ENCODE data around the gene ERBB4.

Gene ERBB4

DNA sequence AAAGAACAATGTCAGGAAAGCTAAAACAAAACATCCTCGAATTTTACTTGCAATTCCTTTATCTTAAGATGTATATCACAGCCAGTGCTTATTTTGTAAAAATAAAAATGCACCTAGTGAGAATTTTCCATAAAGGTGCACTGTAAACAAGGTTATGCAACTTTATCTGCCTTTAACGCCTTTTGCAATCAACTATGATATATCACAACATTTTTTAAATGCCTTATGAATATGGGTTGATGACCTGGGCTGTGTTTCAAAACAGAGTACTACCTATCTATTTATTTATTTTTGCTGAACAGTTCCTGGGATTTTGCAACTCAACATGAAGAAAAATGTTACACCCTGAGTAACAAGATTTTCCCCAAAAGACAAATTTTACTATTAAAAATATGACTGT, 1112.4 kb downstream of the ERBB4 start:
- H3K27ac ChIP-seq = no peak overlapping the region
- no peaks in the 10 kb centered on the region for H3K27me3 ChIP-seq (ENCODE audit: insufficient read depth, low read depth)
- H4K20me1 ChIP-seq (ENCODE audit: insufficient read depth) = no peaks in the 10 kb centered on the region
- H3K36me3 ChIP-seq (ENCODE audit: insufficient read depth) = no peaks in the 10 kb centered on the region
- H3K4me2 ChIP-seq = no peak overlapping the region
- no peak overlapping the region for H3K9ac ChIP-seq
- no peaks in the 10 kb centered on the region for H3K79me2 ChIP-seq (ENCODE audit: insufficient read depth, low read depth)
- H3K4me1 ChIP-seq (ENCODE audit: low read depth, poor library complexity, severe bottlenecking) = peaks cover 39% of the 10 kb centered on the region
- H3K4me3 ChIP-seq (IDR thresholded peaks at IDR 0.05; ENCODE audit: insufficient read depth, low read depth, low read length) = no peak overlapping the region
- TF ChIP-seq, protein P1, sequence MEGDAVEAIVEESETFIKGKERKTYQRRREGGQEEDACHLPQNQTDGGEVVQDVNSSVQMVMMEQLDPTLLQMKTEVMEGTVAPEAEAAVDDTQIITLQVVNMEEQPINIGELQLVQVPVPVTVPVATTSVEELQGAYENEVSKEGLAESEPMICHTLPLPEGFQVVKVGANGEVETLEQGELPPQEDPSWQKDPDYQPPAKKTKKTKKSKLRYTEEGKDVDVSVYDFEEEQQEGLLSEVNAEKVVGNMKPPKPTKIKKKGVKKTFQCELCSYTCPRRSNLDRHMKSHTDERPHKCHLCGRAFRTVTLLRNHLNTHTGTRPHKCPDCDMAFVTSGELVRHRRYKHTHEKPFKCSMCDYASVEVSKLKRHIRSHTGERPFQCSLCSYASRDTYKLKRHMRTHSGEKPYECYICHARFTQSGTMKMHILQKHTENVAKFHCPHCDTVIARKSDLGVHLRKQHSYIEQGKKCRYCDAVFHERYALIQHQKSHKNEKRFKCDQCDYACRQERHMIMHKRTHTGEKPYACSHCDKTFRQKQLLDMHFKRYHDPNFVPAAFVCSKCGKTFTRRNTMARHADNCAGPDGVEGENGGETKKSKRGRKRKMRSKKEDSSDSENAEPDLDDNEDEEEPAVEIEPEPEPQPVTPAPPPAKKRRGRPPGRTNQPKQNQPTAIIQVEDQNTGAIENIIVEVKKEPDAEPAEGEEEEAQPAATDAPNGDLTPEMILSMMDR (conservative IDR thresholded peaks at IDR 0.05; ENCODE audit: low read depth, low read length) = no peak
- H2AFZ ChIP-seq (ENCODE audit: low read depth) = no peak overlapping the region

DNA sequence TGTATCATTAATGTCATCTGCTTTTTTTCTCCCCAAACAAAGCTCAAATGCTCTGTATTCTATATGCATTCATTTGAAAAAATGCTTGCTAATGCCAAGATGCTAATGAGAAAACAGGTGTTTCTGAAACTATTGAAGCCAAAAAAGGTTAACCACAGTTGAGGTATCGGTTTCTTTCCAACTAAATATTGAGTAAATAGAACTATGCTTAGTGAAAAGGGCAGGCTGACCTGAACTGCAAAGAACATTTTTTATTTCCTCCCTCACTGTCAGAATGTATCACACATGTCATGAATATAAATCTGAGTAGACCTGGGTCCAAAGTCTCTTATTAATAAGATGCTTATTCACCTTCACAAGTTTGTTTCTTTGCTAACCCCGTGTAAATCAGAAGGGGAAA, 1115.6 kb downstream of the ERBB4 start:
- H3K27me3 ChIP-seq (ENCODE audit: insufficient read depth, low read depth) = no peaks in the 10 kb centered on the region
- no peak overlapping the region for H2AFZ ChIP-seq (ENCODE audit: low read depth)
- H3K9ac ChIP-seq = no peak overlapping the region
- no peaks in the 10 kb centered on the region for H3K36me3 ChIP-seq (ENCODE audit: insufficient read depth)
- no peaks in the 10 kb centered on the region for H4K20me1 ChIP-seq (ENCODE audit: insufficient read depth)
- no peaks in the 10 kb centered on the region for H3K79me2 ChIP-seq (ENCODE audit: insufficient read depth, low read depth)
- H3K27ac ChIP-seq = peak overlapping the region; percentile 25; the same call in 1 of the 2 replicates
- TF ChIP-seq, protein P1 (conservative IDR thresholded peaks at IDR 0.05; ENCODE audit: low read depth, low read length) = no peak
- no peak overlapping the region for H3K4me3 ChIP-seq (IDR thresholded peaks at IDR 0.05; ENCODE audit: insufficient read depth, low read depth, low read length)
- H3K4me2 ChIP-seq = peak overlapping the region; percentile 43
- peaks cover 29% of the 10 kb centered on the region for H3K4me1 ChIP-seq (ENCODE audit: low read depth, poor library complexity, severe bottlenecking)

DNA sequence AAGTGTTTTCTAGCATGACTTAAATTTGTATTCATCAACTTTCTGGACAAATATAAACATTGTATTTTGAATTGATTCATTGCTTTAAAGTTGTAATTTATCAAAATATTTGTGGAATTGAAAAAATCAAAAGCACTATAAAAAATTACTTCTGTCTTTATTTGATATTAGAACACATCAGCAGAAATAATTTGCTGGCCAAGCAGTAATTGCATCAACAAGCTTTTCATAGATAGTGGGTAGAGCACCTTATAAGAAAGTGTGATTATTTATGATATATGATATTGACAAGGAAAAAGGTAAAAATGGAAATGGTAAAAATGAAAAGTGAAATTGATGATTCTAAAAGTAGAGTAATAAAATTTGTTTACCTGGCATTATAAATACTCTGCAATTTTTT, 1121.1 kb downstream of the ERBB4 start:
- H2AFZ ChIP-seq (ENCODE audit: low read depth) = no peak overlapping the region
- H3K4me1 ChIP-seq (ENCODE audit: low read depth, poor library complexity, severe bottlenecking) = peaks cover 13% of the 10 kb centered on the region
- H3K27ac ChIP-seq = no peak overlapping the region
- no peaks in the 10 kb centered on the region for H4K20me1 ChIP-seq (ENCODE audit: insufficient read depth)
- H3K79me2 ChIP-seq (ENCODE audit: insufficient read depth, low read depth) = no peaks in the 10 kb centered on the region
- no peak overlapping the region for H3K4me3 ChIP-seq (IDR thresholded peaks at IDR 0.05; ENCODE audit: insufficient read depth, low read depth, low read length)
- no peaks in the 10 kb centered on the region for H3K27me3 ChIP-seq (ENCODE audit: insufficient read depth, low read depth)
- H3K9ac ChIP-seq = no peak overlapping the region
- H3K4me2 ChIP-seq = no peak overlapping the region
- H3K36me3 ChIP-seq (ENCODE audit: insufficient read depth) = no peaks in the 10 kb centered on the region
- TF ChIP-seq, protein P1 (conservative IDR thresholded peaks at IDR 0.05; ENCODE audit: low read depth, low read length) = no peak

DNA sequence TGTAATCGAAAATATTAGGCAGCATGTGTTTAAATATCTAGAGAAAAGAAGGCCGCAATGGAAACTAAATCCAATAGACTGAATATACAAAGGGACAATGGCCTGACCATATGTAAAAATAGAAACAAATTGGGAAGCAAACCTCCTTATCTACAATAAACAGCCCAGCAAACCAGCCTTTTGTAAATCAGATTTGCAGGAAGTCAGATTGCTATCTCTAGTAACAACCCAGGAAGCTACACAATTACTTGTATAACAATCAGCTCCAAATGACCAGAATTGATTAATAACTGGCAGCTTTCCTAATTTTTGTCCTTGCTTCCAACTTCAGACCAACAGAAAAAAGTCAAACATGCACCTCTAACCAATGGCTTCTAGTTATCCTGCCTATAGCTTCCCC, 1122.2 kb downstream of the ERBB4 start:
- Histone ChIP-seq H3K27ac (no peak overlapping the region), H3K36me3 (ENCODE audit: insufficient read depth) (no peaks in the 10 kb centered on the region), H3K4me2 (no peak overlapping the region), H3K79me2 (ENCODE audit: insufficient read depth, low read depth) (no peaks in the 10 kb centered on the region), H3K4me1 (ENCODE audit: low read depth, poor library complexity, severe bottlenecking) (peaks cover 2% of the 10 kb centered on the region), H3K4me3 (IDR thresholded peaks at IDR 0.05; ENCODE audit: insufficient read depth, low read depth, low read length) (no peak overlapping the region), H3K9ac (no peak overlapping the region), H2AFZ (ENCODE audit: low read depth) (no peak overlapping the region), H3K27me3 (ENCODE audit: insufficient read depth, low read depth) (no peaks in the 10 kb centered on the region), H4K20me1 (ENCODE audit: insufficient read depth) (no peaks in the 10 kb centered on the region)
- TF ChIP-seq, protein P1 (conservative IDR thresholded peaks at IDR 0.05; ENCODE audit: low read depth, low read length) = no peak

Measured in KMS-11 (cell line).